ENCODE measurements around the gene ARHGEF17.

Gene ARHGEF17

DNA sequence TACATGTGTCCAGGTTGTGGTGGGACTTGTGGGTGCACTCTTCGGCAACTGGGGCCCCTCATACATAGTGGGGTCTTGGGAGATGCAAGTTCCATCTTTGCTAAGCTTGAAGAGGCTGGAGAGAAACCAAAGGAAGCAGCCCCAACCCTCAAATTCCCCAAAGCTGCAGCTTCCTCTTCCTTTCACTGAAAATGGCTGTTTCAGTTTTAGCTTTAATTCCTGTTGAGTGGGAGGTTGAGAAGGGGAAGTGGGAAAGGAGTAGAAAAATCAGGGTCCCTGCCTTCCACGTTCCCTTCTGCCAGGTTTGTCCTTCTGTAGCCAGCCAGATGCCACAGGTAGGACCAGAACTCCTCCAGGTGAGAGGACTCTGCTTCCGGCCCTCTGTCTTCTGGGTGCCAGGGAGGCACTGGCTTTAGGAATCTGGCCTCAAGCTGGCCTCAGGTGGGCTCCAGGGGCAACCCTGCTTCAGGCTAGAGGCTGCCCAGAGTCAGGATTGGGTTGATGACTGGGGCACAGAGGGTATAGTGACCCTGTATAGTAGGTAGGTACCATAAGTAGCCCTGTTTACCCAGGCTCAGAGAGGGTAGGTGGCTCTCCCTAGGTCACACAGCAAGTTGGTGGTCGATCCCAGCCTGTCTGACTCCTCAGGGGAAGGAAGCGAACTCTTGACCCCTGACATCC is 19.7 kb upstream of the ARHGEF17 start:
- DNase-seq (ENCODE audit: low read depth), result no peak
- no peak overlapping the region for H3K4me3 ChIP-seq (ENCODE audit: low read depth, low read length)
- TF ChIP-seq, protein P1, sequence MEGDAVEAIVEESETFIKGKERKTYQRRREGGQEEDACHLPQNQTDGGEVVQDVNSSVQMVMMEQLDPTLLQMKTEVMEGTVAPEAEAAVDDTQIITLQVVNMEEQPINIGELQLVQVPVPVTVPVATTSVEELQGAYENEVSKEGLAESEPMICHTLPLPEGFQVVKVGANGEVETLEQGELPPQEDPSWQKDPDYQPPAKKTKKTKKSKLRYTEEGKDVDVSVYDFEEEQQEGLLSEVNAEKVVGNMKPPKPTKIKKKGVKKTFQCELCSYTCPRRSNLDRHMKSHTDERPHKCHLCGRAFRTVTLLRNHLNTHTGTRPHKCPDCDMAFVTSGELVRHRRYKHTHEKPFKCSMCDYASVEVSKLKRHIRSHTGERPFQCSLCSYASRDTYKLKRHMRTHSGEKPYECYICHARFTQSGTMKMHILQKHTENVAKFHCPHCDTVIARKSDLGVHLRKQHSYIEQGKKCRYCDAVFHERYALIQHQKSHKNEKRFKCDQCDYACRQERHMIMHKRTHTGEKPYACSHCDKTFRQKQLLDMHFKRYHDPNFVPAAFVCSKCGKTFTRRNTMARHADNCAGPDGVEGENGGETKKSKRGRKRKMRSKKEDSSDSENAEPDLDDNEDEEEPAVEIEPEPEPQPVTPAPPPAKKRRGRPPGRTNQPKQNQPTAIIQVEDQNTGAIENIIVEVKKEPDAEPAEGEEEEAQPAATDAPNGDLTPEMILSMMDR (IDR thresholded peaks at IDR 0.05; ENCODE audit: low read depth, low read length, missing control alignments), result no peak

DNA sequence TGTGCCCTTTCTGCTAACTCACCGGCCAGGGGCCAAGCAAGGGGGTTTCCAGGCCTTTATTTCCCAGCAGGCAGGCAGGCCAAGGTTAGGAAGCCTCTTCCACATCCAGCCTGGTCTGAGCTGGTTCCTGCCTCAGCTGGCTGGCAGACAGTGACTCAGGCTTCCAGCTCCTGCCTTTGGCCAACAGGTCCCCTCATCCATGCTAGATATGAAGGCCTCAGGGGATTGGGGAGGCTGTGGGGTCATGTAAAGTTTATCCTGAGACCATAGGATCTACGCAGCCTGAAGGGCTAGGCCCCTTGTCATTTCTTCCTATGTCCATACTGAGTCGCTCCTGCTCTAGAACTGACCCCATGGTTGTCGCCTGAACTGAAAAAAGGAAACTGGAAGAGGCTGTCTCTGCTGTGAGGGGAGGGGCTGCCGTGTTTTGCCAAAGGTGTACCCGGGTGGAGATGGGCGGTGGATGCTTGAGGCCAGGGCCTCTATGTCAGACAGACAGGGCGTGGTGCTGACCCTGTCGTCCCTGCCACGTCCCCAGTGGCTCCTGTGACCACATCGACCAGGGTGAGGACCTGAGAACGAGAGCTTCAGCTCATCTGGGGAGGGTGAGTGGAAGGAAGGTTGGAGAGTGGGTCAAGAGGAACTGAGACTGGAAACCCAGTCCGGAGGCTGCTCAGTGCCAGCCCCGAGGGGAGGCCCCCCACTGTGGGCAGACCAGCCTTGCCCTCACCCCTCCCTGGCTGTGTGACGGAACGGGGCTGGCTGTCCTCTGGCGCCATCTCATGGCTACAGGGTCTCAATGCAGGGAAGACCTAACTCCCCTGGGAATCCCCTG is 19.0 kb upstream of the ARHGEF17 start:
- peak overlapping the region; percentile 12 for H3K4me3 ChIP-seq (ENCODE audit: low read depth, low read length)
- DNase-seq (ENCODE audit: low read depth), result no peak

DNA sequence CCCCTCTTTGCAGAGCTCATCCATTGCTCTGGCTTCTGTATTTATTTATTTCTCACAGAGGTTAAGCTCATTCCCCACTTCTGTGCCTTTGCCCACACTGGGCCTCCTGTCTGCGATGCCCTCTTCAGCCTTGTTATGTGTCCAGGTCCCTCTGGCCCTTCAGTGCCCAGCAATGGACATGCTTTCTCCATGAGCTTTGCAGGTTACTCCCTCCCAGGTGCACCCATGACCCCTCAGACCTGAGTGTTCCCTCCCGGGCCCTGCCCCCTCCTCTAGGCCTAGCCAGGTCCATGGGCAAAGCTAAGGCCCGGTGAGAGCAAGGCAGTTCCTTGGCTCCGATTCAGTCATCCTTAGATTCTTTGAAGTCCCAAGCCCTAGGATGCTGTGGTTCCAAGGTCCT is 17.5 kb upstream of the ARHGEF17 start:
- DNase-seq (ENCODE audit: low read depth), result no peak
- TF ChIP-seq, protein P1 (IDR thresholded peaks at IDR 0.05; ENCODE audit: low read depth, low read length, missing control alignments), result no peak
- H3K4me3 ChIP-seq (ENCODE audit: low read depth, low read length), result no peak overlapping the region

More for the DNA sequence above, 19.0 kb upstream of the ARHGEF17 start:
- TF ChIP-seq, protein P1 (IDR thresholded peaks at IDR 0.05; ENCODE audit: low read depth, low read length, missing control alignments), result peak; percentile 98

DNA sequence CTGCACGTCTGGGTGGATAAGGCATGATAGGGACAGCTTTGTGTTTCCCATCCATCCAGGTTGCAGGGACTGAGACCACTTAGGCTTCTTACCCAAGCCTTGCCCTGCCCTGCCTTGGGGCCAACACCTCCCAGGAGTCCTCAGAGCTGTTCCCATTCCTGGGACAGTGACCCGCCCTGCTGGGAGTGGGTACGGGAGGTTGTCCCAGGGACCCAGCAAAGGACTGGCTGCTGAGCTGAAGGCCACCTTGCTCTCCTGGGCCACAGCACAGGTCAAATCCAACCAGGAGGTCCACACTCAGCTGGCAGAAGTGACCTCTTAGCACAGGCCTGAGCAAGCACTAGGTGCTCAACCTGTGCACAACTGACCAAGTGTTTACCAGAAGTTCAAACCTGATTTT is 16.9 kb upstream of the ARHGEF17 start:
- no peak for DNase-seq (ENCODE audit: low read depth)

DNA sequence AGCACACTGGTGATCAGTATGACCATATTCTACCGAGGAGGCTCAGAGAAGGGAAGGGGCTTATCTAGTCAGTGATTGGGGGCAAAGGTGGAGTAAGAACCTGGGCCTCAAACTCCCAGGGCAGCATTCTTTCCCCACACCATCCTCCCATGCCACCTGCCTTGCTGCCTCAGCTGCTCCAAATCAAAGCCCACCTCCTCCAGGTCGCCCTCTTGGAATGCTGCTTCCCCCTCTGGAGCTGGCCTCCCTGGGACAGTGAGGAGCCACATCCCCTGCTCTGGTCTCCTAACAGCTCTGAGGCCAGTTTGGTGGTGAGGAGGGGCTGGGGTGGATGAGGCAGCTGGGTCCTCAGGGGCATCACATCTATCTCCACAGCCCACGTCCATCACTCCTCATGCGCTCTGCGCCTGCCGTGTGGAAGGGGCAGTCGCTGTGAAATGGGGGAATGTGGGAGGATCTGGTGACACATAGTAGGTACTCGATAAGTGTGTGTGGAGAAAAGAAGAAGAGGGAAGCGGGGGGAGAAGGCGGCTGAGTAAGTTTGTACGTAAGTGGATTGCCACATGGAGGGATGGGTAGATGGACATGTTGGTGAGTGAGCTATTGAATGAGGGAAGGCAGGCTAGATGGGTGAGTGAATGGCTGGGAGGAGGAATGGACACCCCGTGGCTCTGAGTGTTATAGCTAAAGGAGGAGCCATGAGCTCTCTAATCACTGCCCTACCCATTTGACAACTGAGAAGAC is 16.1 kb upstream of the ARHGEF17 start:
- TF ChIP-seq, protein P1 (IDR thresholded peaks at IDR 0.05; ENCODE audit: low read depth, low read length, missing control alignments), result no peak
- H3K4me3 ChIP-seq (ENCODE audit: low read depth, low read length), result no peak overlapping the region
- DNase-seq (ENCODE audit: low read depth), result no peak

More for the DNA sequence above, 16.9 kb upstream of the ARHGEF17 start:
- TF ChIP-seq, protein P1 (IDR thresholded peaks at IDR 0.05; ENCODE audit: low read depth, low read length, missing control alignments), result no peak
- no peak overlapping the region for H3K4me3 ChIP-seq (ENCODE audit: low read depth, low read length)

DNA sequence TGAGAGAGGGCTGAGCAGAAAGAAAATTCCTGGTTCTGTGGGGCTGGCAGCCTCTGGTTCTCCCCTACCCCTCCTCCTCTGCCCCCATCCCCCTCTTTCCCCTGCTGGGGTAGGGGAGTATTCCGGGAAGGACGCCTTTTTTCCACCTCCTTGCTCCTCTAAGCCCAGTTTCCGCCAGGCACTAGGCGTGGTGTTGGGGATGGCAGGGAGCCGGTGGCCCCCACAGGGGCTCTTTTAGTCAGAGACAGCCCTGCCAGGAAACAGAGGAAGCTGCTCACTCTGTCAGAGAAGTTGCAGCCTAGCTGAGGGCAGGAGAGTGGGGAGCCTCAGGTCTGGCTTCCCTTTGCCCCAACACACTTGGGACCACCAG is 15.6 kb upstream of the ARHGEF17 start:
- no peak for DNase-seq (ENCODE audit: low read depth)
- TF ChIP-seq, protein P1 (IDR thresholded peaks at IDR 0.05; ENCODE audit: low read depth, low read length, missing control alignments), result no peak
- no peak overlapping the region for H3K4me3 ChIP-seq (ENCODE audit: low read depth, low read length)

All from GM12864 (cell line).